ENCODE data around the gene RNF214.

DNA sequence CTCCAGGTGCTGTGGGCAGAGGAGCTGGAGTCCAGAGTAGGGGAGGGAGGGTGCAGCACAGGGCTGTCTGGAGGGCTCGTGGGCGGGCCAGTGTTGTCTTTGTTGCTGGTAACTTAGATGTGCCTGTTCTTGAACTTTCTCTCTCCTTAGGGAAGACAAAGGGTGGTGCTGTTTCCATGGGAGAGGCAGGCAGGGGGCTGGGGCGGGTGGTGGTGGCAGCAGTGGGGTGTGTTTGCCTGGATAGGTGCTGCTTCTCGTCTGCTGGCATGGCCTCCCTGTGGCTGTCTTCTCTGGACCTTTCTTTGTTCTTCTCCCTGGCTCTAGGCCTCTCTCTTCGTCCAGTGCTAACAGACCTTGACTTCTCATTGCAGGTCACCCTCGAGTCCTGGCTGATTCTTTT is 45.5 kb upstream of the RNF214 start:
- TF ChIP-seq, protein P1, sequence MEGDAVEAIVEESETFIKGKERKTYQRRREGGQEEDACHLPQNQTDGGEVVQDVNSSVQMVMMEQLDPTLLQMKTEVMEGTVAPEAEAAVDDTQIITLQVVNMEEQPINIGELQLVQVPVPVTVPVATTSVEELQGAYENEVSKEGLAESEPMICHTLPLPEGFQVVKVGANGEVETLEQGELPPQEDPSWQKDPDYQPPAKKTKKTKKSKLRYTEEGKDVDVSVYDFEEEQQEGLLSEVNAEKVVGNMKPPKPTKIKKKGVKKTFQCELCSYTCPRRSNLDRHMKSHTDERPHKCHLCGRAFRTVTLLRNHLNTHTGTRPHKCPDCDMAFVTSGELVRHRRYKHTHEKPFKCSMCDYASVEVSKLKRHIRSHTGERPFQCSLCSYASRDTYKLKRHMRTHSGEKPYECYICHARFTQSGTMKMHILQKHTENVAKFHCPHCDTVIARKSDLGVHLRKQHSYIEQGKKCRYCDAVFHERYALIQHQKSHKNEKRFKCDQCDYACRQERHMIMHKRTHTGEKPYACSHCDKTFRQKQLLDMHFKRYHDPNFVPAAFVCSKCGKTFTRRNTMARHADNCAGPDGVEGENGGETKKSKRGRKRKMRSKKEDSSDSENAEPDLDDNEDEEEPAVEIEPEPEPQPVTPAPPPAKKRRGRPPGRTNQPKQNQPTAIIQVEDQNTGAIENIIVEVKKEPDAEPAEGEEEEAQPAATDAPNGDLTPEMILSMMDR (IDR thresholded peaks at IDR 0.05), result no peak
- no peak for TF ChIP-seq POLR2A (IDR thresholded peaks at IDR 0.05)
